Lower leg skin (tissue), 4 donors: ENCODE data around the gene ANAPC2. TPM values are rescaled to one million over a fixed set of nuclear protein-coding genes. Genes with fewer than 3 reads are reported as not detected.

Source experiments
- DNase-seq, 2 donors: peaks; one replicate each; pipeline ENCODE4 v3.0.0-alpha.2; 2019; ENCODE audit warnings: low spot score in 2 of 2
- H3K4me3 ChIP-seq: fragments of 200-600 bp; sonication (generic); 2 replicates; pipeline ENCODE4 v1.5.1; 2017; ENCODE audit warnings: mild to moderate bottlenecking, low read depth; ENCODE audit not compliant: poor library complexity, severe bottlenecking
- POLR2A ChIP-seq, 2 donors: fragments of 450-650 bp; IDR thresholded peaks; one replicate each; pipeline ENCODE4 v1.6.1; 2016 to 2017; ENCODE audit warnings: antibody characterized with exemption in 2 of 2, mild to moderate bottlenecking in 1 of 2, moderate library complexity in 1 of 2
- WGBS, 2 donors: methylation state at CpG; one replicate each; pipeline ENCODE4 v1.1.5; 2018; 5-methylcytosine and 5-hydroxymethylcytosine counted together
- intact Hi-C: fragments of 100-400 bp; cut with DNase I; formaldehyde crosslinking; loops from one replicate; pipeline ENCODE4 v1.15.0; 2023; ENCODE audit warnings: low total_unique reads
- total RNA-seq, 4 donors: library from RNA; depleted of rRNA; stranded (reverse); fragments of >200 nt; gene quantifications; one replicate each; pipeline ENCODE4 v1.1.0, GENCODE V29; 2016
- TF ChIP-seq, protein P1 (sequence below), 3 donors: fragments of 450-650 bp; IDR thresholded peaks; one replicate each; pipeline ENCODE4 v1.5.1; 2016; ENCODE audit warnings: antibody characterized with exemption in 3 of 3, mild to moderate bottlenecking in 3 of 3, moderate library complexity in 2 of 3

The ANAPC2 gene
- total RNA-seq, 4 donors from 2014 or later: 26.2 to 69.3 (median 30.5) TPM

- WGBS, 2 donors: 65 to 66% methylated on average over 30 to 32 of the region's 34 CpGs
- intact Hi-C loops: no loop called here
- no peak for TF ChIP-seq POLR2A (IDR thresholded peaks at IDR 0.05)
- TF ChIP-seq, protein P1, sequence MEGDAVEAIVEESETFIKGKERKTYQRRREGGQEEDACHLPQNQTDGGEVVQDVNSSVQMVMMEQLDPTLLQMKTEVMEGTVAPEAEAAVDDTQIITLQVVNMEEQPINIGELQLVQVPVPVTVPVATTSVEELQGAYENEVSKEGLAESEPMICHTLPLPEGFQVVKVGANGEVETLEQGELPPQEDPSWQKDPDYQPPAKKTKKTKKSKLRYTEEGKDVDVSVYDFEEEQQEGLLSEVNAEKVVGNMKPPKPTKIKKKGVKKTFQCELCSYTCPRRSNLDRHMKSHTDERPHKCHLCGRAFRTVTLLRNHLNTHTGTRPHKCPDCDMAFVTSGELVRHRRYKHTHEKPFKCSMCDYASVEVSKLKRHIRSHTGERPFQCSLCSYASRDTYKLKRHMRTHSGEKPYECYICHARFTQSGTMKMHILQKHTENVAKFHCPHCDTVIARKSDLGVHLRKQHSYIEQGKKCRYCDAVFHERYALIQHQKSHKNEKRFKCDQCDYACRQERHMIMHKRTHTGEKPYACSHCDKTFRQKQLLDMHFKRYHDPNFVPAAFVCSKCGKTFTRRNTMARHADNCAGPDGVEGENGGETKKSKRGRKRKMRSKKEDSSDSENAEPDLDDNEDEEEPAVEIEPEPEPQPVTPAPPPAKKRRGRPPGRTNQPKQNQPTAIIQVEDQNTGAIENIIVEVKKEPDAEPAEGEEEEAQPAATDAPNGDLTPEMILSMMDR (IDR thresholded peaks at IDR 0.05): no peak
- DNase-seq: no peak
- H3K4me3 ChIP-seq: no peak overlapping the region
Measured at GRCh38 chr9:137164370-137165249, 23.8 kb downstream of the ANAPC2 start.

- 88 to 89% methylated on average over 13 of the region's 22 CpGs for WGBS, 2 donors
- intact Hi-C loops: no loop called here
- no peak for TF ChIP-seq POLR2A (IDR thresholded peaks at IDR 0.05)
- TF ChIP-seq, protein P1 (IDR thresholded peaks at IDR 0.05): no peak
- DNase-seq: no peak
- H3K4me3 ChIP-seq: no peak overlapping the region
Measured at GRCh38 chr9:137163805-137164204, 24.6 kb downstream of the ANAPC2 start.

DNA sequence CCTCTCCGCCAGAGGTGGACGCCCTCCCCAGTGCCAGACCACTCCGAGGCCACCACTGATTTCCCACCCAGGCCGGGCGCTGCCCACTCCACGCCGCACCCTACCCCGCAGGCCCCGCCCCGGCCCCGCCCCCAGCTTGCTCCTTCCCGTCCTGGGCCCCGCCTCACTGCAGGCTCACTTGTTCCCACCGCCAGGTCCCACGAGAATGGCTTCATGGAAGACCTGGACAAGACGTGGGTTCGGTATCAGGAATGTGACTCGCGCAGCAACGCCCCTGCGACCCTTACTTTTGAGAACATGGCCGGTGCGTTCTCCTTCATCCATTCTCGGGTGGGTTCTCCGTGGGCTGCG is 25.0 kb downstream of the ANAPC2 start:
- H3K4me3 ChIP-seq: no peak overlapping the region
- TF ChIP-seq POLR2A (IDR thresholded peaks at IDR 0.05): no peak
- TF ChIP-seq, protein P1 (IDR thresholded peaks at IDR 0.05): no peak
- DNase-seq: no peak
- 27 to 31% methylated on average over 22 to 26 of the region's 26 CpGs for WGBS, 2 donors
- intact Hi-C loops: no loop called here

DNA sequence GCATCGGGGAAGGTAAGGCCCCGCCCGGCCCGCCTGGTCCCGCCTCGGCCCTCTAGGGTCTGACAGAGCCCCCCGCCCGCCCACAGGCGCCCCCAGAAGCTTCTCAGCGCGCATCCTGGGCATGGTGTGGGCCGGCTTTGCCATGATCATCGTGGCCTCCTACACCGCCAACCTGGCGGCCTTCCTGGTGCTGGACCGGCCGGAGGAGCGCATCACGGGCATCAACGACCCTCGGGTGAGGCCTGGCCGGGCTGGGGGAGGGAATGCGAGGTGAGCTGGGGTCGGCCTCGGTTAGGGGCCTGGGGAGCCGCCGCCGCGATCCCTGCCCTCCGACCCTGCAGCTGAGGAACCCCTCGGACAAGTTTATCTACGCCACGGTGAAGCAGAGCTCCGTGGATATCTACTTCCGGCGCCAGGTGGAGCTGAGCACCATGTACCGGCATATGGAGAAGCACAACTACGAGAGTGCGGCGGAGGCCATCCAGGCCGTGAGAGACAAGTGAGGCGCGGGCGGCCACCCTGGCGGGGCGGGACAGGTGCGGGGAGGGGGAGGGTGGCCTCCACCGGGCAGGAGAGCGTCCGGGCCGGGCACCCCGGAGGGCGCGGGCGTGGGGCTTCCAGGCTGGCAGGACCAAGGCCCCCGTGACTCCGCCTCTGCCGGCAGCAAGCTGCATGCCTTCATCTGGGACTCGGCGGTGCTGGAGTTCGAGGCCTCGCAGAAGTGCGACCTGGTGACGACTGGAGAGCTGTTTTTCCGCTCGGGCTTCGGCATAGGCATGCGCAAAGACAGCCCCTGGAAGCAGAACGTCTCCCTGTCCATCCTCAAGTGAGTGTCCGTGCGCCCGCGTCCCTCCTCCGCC is 25.6 kb downstream of the ANAPC2 start:
- no peak for DNase-seq
- WGBS, 2 donors: 6 to 11% methylated on average over 12 to 66 of the region's 74 CpGs
- TF ChIP-seq, protein P1 (IDR thresholded peaks at IDR 0.05): no peak
- no peak for TF ChIP-seq POLR2A (IDR thresholded peaks at IDR 0.05)
- no peak overlapping the region for H3K4me3 ChIP-seq
- intact Hi-C loops: no loop called here

GRCh38 chr9:137161558-137162486 is 26.5 kb downstream of the ANAPC2 start:
- intact Hi-C loops: no loop called here
- 4 to 7% methylated on average over 26 to 45 of the region's 71 CpGs for WGBS, 2 donors
- no peak overlapping the region for H3K4me3 ChIP-seq
- TF ChIP-seq, protein P1 (IDR thresholded peaks at IDR 0.05): no peak
- TF ChIP-seq POLR2A (IDR thresholded peaks at IDR 0.05): no peak
- no peak for DNase-seq
